DMS 273 (cell line): ENCODE data around the gene PLXNB3.
A peak's percentile ranks its signal among the peaks of the same experiment; 100 is the strongest.

Source experiments
- DNase-seq: peaks from one replicate; lab custom pipeline; 2025; ENCODE audit not compliant: unreplicated experiment; lab: John Stamatoyannopoulos, UW

Gene PLXNB3

DNA sequence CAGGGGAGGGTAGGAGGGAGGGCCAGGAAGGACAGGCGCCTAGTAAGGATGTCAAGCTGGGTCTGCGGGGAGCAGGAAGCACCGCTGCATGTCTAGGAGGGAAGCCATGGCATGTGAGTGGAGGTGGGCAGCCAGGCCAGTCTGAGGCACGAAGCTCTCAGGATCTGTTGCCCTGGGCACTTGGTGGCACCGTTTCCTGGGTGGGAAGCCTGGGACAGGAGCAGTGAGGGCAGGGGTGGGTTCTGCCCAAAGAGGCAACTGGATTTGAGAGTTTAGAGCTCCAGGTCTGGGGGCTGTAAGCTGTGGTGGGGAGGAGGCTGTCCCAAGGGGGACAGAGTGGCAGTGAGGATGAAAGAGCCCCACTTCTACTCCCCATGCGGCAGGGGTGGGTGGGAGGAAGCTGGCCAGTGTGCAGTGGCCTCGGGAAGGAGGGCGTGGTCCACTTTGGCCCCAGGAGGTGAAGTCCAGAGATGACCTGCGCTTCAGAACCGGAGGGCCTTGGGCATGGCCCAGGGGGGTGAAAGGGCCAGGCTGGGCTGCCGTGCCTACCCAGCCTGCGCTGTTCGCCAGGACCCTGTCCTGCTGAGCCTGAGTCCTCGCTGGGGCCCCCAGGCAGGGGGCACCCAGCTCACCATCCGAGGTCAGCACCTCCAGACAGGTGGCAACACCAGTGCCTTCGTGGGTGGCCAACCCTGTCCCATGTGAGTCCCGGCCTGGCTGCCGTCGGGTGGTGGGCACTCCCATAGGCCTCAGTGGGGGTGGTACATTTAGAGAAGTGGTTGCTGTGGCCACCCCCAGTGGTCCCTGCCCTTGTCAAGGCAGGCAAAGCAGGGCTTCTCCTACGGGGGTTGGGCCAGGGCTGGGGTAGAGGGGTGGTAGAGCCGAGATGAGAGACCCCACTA is 8.5 kb downstream of the PLXNB3 start:
- no peak for DNase-seq

DNA sequence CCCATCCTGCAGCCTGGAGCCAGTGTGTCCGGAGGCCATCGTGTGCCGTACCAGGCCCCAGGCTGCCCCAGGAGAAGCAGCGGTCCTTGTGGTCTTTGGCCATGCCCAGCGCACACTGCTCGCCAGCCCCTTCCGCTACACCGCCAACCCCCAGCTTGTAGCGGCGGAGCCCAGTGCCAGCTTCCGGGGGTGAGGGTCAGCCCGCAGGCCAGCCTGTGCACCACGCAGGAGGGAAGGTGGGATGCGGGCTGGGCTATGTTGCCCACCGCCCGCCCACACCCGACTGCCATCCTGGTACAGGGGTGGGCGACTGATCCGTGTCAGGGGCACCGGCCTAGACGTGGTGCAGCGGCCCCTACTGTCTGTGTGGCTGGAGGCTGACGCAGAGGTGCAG is 9.2 kb downstream of the PLXNB3 start:
- DNase-seq: no peak

DNA sequence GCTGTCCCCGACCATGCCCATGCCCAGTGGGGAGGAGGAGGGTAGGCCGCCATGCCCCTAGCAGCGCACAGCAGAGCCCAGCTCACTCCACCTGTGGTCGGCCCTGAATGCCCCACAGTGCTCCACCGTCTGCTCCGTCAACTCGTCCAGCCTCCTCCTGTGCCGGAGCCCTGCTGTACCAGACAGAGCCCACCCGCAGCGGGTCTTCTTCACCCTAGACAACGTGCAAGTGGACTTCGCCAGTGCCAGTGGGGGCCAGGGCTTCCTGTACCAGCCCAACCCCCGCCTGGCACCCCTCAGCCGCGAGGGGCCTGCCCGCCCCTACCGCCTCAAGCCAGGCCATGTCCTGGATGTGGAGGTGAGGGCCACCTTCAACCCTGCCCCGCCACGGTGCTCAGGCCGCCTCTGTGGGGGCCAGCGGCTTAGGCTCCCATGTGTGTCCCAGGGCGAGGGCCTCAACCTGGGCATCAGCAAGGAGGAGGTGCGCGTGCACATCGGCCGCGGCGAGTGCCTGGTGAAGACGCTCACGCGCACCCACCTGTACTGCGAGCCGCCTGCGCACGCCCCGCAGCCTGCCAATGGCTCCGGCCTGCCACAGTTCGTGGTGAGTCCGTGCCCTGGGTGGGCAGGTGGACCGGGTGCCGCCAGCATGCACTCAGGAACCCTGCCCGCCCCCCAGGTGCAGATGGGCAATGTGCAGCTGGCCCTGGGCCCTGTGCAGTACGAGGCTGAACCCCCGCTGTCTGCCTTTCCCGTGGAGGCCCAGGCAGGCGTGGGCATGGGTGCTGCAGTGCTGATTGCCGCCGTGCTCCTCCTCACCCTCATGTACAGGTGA is 9.9 kb downstream of the PLXNB3 start:
- DNase-seq: no peak

DNA sequence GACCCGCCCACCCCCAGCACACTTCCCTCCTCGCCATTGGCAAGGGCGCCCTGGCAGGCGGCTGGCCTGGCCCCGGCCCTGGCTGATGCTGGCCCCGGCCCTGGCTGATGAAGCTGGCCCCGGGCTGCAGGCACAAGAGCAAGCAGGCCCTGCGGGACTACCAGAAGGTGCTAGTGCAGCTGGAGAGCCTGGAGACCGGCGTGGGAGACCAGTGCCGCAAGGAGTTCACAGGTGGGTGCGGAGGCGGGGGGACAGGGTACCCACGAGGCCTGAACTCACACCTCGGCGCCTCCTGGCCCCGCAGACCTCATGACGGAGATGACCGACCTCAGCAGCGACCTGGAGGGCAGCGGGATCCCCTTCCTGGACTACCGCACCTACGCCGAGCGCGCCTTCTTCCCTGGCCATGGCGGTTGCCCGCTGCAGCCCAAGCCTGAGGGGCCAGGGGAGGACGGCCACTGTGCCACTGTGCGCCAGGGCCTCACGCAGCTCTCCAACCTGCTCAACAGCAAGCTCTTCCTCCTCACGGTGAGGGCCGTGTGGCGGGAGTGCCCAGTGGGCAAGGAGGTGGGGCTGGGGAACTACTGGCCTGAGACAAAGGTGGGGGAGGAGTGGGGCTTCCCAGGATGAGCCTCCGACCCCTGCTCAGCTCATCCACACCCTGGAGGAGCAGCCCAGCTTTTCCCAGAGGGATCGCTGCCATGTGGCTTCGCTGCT is 10.7 kb downstream of the PLXNB3 start:
- DNase-seq: no peak

DNA sequence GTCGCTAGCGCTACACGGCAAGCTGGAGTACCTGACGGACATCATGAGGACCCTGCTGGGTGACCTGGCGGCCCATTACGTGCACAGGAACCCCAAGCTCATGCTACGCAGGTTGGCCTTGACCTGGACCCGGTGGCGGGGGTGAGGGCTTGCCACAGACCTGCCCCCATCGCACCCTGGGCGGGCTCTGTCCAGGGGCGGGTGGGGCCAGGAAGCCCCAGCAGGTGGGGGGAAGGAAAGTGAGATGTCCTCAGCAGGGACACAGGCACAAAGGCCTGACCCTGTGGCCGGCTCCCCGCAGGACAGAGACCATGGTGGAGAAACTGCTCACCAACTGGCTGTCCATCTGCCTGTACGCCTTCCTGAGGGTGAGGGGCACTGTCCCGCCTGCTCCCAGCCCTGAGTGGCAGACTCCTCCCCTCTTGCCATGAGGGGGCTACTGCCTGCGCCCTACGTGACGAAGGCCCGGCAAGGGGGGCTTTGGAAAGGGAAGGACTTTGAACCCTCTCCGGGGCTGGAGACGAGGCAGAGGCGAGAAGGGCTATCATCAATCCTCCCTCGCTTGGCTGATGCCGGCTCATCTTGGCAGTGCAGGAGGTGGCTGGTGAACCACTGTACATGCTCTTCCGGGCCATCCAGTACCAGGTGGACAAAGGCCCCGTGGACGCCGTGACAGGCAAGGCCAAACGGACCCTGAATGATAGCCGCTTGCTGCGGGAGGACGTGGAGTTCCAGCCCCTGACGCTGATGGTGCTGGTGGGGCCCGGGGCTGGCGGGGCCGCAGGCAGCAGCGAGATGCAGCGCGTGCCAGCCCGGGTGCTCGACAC is 11.5 kb downstream of the PLXNB3 start:
- DNase-seq: no peak

DNA sequence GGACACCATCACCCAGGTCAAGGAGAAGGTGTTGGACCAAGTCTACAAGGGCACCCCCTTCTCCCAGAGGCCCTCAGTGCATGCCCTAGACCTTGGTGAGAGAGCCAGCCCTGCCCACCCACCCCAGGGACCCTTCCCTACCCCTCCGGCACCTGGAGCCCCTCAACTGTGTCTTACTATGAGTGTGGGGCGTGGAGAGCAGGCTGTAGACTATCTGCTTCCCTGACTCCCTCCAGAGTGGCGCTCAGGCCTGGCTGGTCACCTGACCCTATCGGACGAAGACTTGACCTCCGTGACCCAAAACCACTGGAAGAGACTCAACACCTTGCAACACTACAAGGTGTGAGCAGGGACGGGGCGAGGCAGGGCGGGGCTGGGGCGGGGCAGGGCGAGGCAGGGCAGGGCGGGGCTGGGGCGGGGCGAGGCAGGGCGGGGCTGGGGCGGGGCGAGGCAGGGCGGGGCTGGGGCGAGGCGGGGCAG is 12.1 kb downstream of the PLXNB3 start:
- no peak for DNase-seq

DNA sequence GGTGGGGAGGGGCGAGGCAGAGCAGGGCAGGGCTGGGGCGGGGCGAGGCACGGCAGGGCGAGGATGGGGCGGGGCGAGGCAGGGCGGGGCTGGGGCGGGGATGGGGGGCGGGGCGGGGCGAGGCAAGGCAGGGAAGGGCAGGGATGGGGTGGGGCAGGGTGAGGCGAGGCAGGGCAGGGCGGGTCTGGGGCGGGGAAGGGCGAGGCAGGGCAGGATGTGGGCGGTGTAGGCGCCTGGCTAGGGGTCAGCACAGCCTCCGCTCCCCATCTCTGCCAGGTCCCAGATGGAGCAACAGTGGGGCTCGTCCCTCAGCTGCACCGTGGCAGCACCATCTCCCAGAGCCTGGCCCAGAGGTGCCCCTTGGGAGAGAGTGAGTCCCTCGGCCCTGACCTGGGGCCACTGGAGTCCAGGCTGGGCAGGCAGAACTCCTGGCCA is 12.6 kb downstream of the PLXNB3 start:
- no peak for DNase-seq

DNA sequence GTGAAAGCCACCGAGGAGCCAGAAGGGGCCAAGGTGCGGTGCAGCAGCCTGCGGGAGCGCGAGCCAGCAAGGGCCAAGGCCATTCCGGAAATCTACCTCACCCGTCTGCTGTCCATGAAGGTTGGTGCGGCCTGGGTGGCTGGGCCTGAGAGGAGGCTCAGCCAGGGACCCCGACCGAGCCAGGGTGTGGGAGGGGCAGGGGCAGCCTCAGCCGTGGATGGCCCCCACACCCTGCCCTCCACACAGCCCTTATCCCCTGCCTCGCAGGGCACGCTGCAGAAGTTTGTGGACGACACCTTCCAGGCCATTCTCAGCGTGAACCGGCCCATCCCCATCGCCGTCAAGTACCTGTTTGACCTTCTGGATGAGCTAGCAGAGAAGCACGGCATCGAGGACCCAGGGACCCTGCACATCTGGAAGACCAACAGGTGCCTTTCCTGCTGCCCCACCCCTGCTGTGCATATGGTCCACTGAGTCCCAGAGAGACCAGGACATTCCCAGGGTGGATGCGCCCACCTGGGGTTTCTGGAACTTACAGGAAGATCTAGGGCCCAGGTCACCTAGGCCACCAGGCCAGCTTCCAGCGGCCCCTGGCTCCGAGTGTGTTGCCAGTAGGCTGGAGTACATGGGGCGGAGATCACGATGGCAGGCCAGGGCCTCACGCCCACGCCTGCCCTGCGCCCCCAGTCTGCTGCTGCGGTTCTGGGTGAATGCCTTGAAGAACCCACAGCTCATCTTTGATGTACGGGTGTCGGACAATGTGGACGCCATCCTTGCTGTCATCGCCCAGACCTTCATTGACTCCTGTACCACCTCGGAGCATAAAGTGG is 13.4 kb downstream of the PLXNB3 start:
- DNase-seq: no peak

DNA sequence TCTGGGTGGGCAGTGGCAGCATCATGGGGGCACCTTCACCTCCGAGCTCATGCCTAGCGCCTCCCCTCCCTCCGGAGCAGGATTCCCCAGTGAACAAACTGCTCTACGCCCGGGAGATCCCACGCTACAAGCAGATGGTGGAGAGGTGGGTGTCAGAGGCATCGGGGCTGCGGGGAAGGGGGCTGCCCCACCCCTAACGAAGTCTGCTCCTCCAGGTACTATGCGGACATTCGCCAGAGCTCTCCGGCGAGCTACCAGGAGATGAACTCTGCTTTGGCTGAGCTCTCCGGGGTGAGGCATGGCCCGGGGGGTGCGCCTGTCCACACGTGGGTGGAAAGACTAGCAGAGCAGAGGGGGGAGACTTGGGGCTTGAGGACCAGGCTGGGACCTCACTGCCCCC is 14.1 kb downstream of the PLXNB3 start:
- peak; percentile 57 for DNase-seq

GRCh38 chrX:153778684-153779101 is 14.6 kb downstream of the PLXNB3 start:
- peak; percentile 79 for DNase-seq

GRCh38 chrX:153779891-153780677 is 16.0 kb downstream of the PLXNB3 start:
- DNase-seq: no peak

- peak; percentile 74 for DNase-seq
Measured at GRCh38 chrX:153780678-153781427, 16.8 kb downstream of the PLXNB3 start, which contains the start of gene SRPK3. Gene SRPK3 (plus strand): TSS chrX:153781041. CDS start chrX:153781087, 46 bp downstream.

GRCh38 chrX:153781428-153782047 is 17.5 kb downstream of the PLXNB3 start:
- peak; percentile 79 for DNase-seq

DNA sequence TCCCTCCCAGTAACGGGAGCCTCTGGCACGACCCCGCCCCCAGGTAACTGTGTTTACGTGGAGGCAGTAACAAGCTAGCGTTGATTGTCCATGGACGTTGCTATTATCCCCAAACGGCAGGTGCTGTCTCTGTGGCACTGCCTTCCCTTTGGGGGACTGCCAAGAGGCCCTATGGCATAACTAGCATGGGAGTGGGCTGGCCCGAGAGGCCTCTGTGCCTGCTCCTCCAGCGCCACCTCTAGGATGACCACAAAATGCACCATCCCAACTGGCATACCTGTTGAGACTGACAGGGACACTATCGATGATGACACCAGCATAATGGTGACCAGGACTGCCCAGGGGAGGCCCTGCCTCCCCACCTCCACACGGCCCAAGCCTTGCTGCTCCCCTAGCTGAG is 18.3 kb downstream of the PLXNB3 start:
- DNase-seq: peak; percentile 93

- no peak for DNase-seq
Measured at GRCh38 chrX:153782871-153783270, 18.8 kb downstream of the PLXNB3 start.

GRCh38 chrX:153783378-153784013 is 19.4 kb downstream of the PLXNB3 start:
- no peak for DNase-seq
